Measurements from ENCODE around the gene AS3MT. TPM values are rescaled to one million over a fixed set of nuclear protein-coding genes. Genes with fewer than 3 reads are reported as not detected.
A peak's percentile ranks its signal among the peaks of the same experiment; 100 is the strongest.

The AS3MT gene
- total and polyA plus RNA-seq, 5 donors from 2014 or later, result 0.37 TPM; not detected in 4

DNA sequence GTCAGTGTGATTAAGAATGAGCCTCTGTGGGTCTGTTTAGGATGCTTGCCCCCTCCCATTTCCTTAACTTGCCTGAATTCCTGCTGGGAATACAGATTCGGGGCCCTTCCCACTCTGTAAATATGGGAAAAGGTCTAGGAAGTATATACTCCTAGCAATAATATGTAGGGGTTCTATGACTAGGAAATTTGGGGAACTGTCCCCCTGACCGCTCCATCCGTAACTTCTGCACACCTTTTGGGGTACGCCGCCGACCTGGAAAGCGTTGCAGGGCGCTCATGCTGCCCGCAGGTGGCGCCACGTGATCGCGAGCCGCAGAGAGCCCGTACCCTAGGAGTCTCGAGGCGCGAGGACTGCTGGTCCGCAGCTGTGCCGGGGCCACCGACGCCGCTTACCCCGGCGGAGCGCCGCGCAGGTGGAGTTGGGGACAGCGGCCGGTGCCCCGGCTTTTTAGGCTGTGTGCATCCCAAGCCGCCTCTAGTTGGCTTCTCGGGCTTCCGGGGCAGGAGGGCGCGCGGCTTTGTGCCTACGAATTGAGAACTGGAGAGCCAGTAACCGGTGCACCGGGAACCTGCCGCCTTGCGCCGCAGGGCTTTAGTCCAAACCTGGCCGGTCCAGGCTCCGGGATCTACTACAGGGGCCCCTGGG is 48.2 kb downstream of the AS3MT start:
- peak; percentile 75 to 85 (median 85) for DNase-seq
- Mint-ChIP-seq H3K4me1 (peaks cover 14 to 60% (median 36%) of the 10 kb centered on the region in 4 donors), H3K27ac (peak overlapping the region; percentile 79 to 96 (median 96)), H3K36me3 (no peaks in the 10 kb centered on the region), H3K4me3 (peak overlapping the region; percentile 93 to 97 (median 96)), H3K9me3 (no peaks in the 10 kb centered on the region), H3K27me3 (peaks cover 33% of the 10 kb centered on the region)
- Histone ChIP-seq H3K4me3 (ENCODE audit: low read depth, low read length) (peak overlapping the region; percentile 74), H3K9me3 (ENCODE audit: control insufficient read depth in 2 of 2, low read length in 2 of 2) (no peaks in the 10 kb centered on the region), H3K27me3 (ENCODE audit: control insufficient read depth, insufficient read depth, low read length) (peaks cover 3% of the 10 kb centered on the region), H3K36me3 (ENCODE audit: control insufficient read depth, insufficient read depth, low read length) (no peaks in the 10 kb centered on the region), H3K27ac (ENCODE audit: insufficient read depth, low read length, poor library complexity, severe bottlenecking) (peak overlapping the region; percentile 97), H3K4me1 (ENCODE audit: control insufficient read depth, insufficient read depth, low read length, poor library complexity, severe bottlenecking) (peaks cover 39% of the 10 kb centered on the region)
- ATAC-seq (ENCODE audit: low read depth in 2 of 2), result peak; percentile 39 to 44

DNA sequence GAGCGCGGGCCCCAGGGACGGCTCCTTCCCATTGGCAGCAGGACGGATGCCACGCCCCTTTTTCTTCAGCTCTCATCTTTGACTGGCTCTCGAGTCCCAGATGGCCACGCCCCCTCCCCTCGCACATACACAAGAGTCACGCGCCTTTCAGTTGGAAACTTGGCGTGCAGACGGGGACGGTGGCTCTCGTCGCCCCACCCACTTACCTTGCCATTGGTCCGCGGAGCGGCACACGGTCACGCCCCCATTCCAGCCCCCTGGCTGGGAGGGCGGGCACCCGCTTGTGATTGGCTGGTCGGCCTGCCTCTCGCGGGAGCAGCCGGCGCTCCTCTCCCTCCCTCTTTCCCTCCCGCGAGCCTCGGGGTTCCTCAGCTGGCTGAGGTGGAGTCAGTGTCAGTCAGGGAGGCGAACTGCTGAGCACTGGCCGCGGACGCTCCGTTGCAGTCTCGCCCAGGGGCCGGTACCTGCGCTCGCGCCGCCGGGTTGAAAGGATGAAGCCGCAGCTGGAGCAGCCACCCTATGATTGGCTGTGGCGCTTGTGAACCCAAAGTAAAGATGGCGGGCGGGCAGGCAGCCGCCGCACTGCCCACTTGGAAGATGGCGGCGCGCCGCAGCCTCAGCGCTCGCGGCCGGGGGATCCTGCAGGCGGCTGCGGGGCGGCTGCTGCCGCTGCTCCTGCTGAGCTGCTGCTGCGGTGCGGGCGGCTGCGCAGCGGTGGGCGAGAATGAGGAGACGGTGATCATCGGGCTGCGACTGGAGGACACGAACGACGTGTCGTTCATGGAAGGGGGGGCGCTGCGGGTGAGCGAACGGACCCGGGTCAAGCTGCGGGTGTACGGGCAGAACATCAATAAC is 48.9 kb downstream of the AS3MT start, which contains the start of gene CNNM2:
CNNM2 (plus strand) TSS at position 333 of the 855 bp plus-strand sequence; CDS start at position 520, 187 bp downstream.
- Histone ChIP-seq H3K27ac (ENCODE audit: insufficient read depth, low read length, poor library complexity, severe bottlenecking) (peak within 1 kb of the TSS; percentile 97), H3K4me3 (ENCODE audit: low read depth, low read length) (peak within 1 kb of the TSS; percentile 74), H3K4me1 (ENCODE audit: control insufficient read depth, insufficient read depth, low read length, poor library complexity, severe bottlenecking) (peaks cover 46% of the 10 kb centered on the region), H3K27me3 (ENCODE audit: control insufficient read depth, insufficient read depth, low read length) (peaks cover 3% of the 10 kb centered on the region), H3K36me3 (ENCODE audit: control insufficient read depth, insufficient read depth, low read length) (no peaks in the 10 kb centered on the region), H3K9me3 (ENCODE audit: control insufficient read depth in 2 of 2, low read length in 2 of 2) (no peaks in the 10 kb centered on the region)
- Mint-ChIP-seq H3K4me3 (peak within 1 kb of the TSS; percentile 93 to 97 (median 96)), H3K27ac (peak within 1 kb of the TSS; percentile 94 to 96 (median 96)), H3K9me3 (no peaks in the 10 kb centered on the region), H3K36me3 (no peaks in the 10 kb centered on the region), H3K4me1 (peaks cover 17 to 67% (median 42%) of the 10 kb centered on the region in 4 donors), H3K27me3 (peaks cover 27% of the 10 kb centered on the region)
- ATAC-seq (ENCODE audit: low read depth in 2 of 2), result peak; percentile 91 to 93
- DNase-seq, result peak; percentile 99 to 100 (median 100)

DNA sequence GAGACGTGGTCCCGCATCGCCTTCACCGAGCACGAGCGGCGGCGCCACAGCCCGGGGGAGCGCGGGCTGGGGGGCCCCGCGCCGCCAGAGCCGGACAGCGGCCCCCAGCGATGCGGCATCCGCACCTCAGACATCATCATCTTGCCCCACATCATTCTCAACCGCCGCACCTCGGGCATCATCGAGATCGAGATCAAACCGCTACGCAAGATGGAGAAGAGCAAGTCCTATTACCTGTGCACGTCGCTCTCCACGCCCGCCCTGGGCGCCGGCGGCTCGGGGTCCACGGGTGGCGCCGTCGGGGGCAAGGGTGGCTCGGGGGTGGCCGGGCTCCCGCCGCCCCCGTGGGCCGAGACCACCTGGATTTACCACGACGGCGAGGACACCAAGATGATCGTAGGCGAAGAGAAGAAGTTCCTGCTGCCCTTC is 49.6 kb downstream of the AS3MT start:
- peaks cover 23% of the 10 kb centered on the region for H3K27me3 Mint-ChIP-seq
- no peaks in the 10 kb centered on the region for H3K36me3 Mint-ChIP-seq
- no peaks in the 10 kb centered on the region for H3K9me3 Mint-ChIP-seq
- Histone ChIP-seq H3K9me3 (ENCODE audit: control insufficient read depth in 2 of 2, low read length in 2 of 2) (no peaks in the 10 kb centered on the region), H3K36me3 (ENCODE audit: control insufficient read depth, insufficient read depth, low read length) (no peaks in the 10 kb centered on the region), H3K27ac (ENCODE audit: insufficient read depth, low read length, poor library complexity, severe bottlenecking) (peak overlapping the region; percentile 97), H3K27me3 (ENCODE audit: control insufficient read depth, insufficient read depth, low read length) (no peaks in the 10 kb centered on the region), H3K4me1 (ENCODE audit: control insufficient read depth, insufficient read depth, low read length, poor library complexity, severe bottlenecking) (peaks cover 53% of the 10 kb centered on the region), H3K4me3 (ENCODE audit: low read depth, low read length) (peak overlapping the region; percentile 61)
- no peak for ATAC-seq (ENCODE audit: low read depth in 2 of 2)
- peak overlapping the region; percentile 93 to 97 (median 96) for H3K4me3 Mint-ChIP-seq
- H3K27ac Mint-ChIP-seq, result peak overlapping the region in 1 of 3 donors; percentile 96
- DNase-seq, result peak; percentile 19 to 54 (median 38)
- peaks cover 21 to 74% (median 49%) of the 10 kb centered on the region in 4 donors for H3K4me1 Mint-ChIP-seq

DNA sequence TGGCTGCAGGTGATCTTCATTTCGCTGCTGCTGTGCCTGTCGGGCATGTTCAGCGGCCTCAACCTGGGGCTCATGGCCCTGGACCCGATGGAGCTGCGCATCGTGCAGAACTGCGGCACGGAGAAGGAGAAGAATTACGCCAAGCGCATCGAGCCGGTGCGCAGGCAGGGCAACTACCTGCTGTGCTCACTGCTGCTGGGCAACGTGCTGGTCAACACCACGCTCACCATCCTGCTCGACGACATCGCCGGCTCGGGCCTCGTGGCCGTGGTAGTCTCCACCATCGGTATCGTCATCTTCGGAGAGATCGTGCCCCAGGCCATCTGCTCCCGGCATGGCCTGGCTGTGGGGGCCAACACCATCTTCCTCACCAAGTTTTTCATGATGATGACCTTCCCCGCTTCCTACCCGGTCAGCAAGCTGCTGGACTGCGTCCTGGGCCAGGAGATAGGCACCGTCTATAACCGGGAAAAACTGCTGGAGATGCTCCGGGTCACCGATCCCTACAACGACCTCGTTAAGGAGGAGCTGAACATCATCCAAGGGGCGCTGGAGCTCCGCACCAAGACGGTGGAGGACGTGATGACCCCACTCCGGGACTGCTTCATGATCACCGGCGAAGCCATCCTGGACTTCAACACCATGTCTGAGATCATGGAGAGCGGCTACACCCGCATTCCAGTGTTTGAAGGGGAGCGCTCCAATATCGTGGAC is 50.1 kb downstream of the AS3MT start:
- Histone ChIP-seq H3K9me3 (ENCODE audit: control insufficient read depth in 2 of 2, low read length in 2 of 2) (no peaks in the 10 kb centered on the region), H3K4me1 (ENCODE audit: control insufficient read depth, insufficient read depth, low read length, poor library complexity, severe bottlenecking) (peaks cover 53% of the 10 kb centered on the region), H3K27ac (ENCODE audit: insufficient read depth, low read length, poor library complexity, severe bottlenecking) (no peak overlapping the region), H3K36me3 (ENCODE audit: control insufficient read depth, insufficient read depth, low read length) (no peaks in the 10 kb centered on the region), H3K4me3 (ENCODE audit: low read depth, low read length) (peak overlapping the region; percentile 61), H3K27me3 (ENCODE audit: control insufficient read depth, insufficient read depth, low read length) (no peaks in the 10 kb centered on the region)
- DNase-seq, result peak in 2 of 3 donors; percentile 24 to 29
- Mint-ChIP-seq H3K9me3 (no peaks in the 10 kb centered on the region), H3K27me3 (peaks cover 20% of the 10 kb centered on the region), H3K4me3 (peak overlapping the region; percentile 92 to 97 (median 94)), H3K4me1 (peaks cover 21 to 78% (median 53%) of the 10 kb centered on the region in 4 donors), H3K36me3 (no peaks in the 10 kb centered on the region), H3K27ac (peak overlapping the region in 2 of 3 donors; percentile 26 to 60)
- ATAC-seq (ENCODE audit: low read depth in 2 of 2), result no peak

GRCh38 chr10:102919992-102920739 is 50.9 kb downstream of the AS3MT start:
- Histone ChIP-seq H3K27ac (ENCODE audit: insufficient read depth, low read length, poor library complexity, severe bottlenecking) (no peak overlapping the region), H3K4me1 (ENCODE audit: control insufficient read depth, insufficient read depth, low read length, poor library complexity, severe bottlenecking) (peaks cover 53% of the 10 kb centered on the region), H3K4me3 (ENCODE audit: low read depth, low read length) (peak overlapping the region; percentile 61), H3K9me3 (ENCODE audit: control insufficient read depth in 2 of 2, low read length in 2 of 2) (no peaks in the 10 kb centered on the region), H3K36me3 (ENCODE audit: control insufficient read depth, insufficient read depth, low read length) (no peaks in the 10 kb centered on the region), H3K27me3 (ENCODE audit: control insufficient read depth, insufficient read depth, low read length) (no peaks in the 10 kb centered on the region)
- Mint-ChIP-seq H3K4me1 (peaks cover 21 to 78% (median 53%) of the 10 kb centered on the region in 4 donors), H3K4me3 (peak overlapping the region; percentile 92 to 97 (median 94)), H3K27me3 (peaks cover 13% of the 10 kb centered on the region), H3K27ac (peak overlapping the region; percentile 11 to 61 (median 26)), H3K9me3 (no peaks in the 10 kb centered on the region), H3K36me3 (no peaks in the 10 kb centered on the region)
- ATAC-seq (ENCODE audit: low read depth in 2 of 2) (no peak), DNase-seq (no peak)

DNA sequence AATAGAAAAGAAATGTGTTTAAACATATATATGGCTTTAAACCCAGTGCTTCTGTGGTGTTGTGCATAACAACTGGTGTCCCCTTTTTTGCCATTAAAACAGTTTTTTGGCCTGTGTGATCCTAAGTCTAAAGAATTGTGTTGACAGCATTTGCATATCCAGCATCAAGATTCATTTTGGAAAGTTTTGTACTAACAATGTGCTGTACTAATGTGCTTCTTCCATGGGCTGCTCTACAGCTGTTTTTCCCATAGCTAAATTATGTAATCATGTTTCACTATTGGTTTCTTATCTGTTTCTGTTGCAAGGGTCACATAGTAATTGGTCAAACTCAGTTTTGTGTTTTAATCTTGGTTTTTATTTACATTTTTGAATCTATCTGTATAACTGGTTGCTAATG is 54.3 kb downstream of the AS3MT start:
- no peak for ATAC-seq (ENCODE audit: low read depth in 2 of 2)
- Mint-ChIP-seq H3K27ac (no peak overlapping the region), H3K4me1 (peaks cover 25 to 66% (median 55%) of the 10 kb centered on the region in 4 donors), H3K9me3 (no peaks in the 10 kb centered on the region), H3K27me3 (no peaks in the 10 kb centered on the region), H3K4me3 (peak overlapping the region in 3 of 4 donors; percentile 13 to 51 (median 34)), H3K36me3 (peaks cover 8% of the 10 kb centered on the region)
- Histone ChIP-seq H3K4me1 (ENCODE audit: control insufficient read depth, insufficient read depth, low read length, poor library complexity, severe bottlenecking) (peaks cover 47% of the 10 kb centered on the region), H3K36me3 (ENCODE audit: control insufficient read depth, insufficient read depth, low read length) (no peaks in the 10 kb centered on the region), H3K4me3 (ENCODE audit: low read depth, low read length) (no peak overlapping the region), H3K27me3 (ENCODE audit: control insufficient read depth, insufficient read depth, low read length) (no peaks in the 10 kb centered on the region), H3K27ac (ENCODE audit: insufficient read depth, low read length, poor library complexity, severe bottlenecking) (no peak overlapping the region), H3K9me3 (ENCODE audit: control insufficient read depth in 2 of 2, low read length in 2 of 2) (no peaks in the 10 kb centered on the region)
- no peak for DNase-seq

DNA sequence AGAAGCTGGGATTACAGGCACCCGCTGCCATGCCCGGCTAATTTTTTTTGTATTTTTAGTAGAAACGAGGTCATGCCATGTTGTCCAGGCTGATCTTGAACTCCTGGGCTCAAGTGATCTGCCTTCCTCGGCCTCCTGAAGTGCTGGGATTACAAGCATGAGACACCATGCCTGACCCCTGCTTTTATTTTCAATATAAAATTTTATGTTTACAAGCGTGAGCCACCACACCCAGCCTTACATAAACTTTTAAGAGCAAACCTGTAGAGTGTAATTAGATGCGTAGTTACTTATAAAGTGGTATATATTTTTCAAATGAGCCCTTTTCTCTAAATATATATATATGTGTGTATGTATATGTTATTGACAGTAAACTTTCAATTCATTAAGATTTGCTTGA is 57.6 kb downstream of the AS3MT start:
- DNase-seq, result no peak
- no peak overlapping the region for H3K4me3 Mint-ChIP-seq
- H3K27ac Mint-ChIP-seq, result no peak overlapping the region

More for the DNA sequence above, 57.6 kb downstream of the AS3MT start:
- H3K4me3 ChIP-seq (ENCODE audit: low read depth, low read length), result no peak overlapping the region
- peaks cover 24 to 38% (median 33%) of the 10 kb centered on the region in 4 donors for H3K4me1 Mint-ChIP-seq
- peaks cover 20% of the 10 kb centered on the region for H3K36me3 Mint-ChIP-seq
- H3K27ac ChIP-seq (ENCODE audit: insufficient read depth, low read length, poor library complexity, severe bottlenecking), result no peak overlapping the region
- no peaks in the 10 kb centered on the region for H3K36me3 ChIP-seq (ENCODE audit: control insufficient read depth, insufficient read depth, low read length)
- no peaks in the 10 kb centered on the region for H3K27me3 ChIP-seq (ENCODE audit: control insufficient read depth, insufficient read depth, low read length)
- no peaks in the 10 kb centered on the region for H3K27me3 Mint-ChIP-seq
- H3K9me3 Mint-ChIP-seq, result no peaks in the 10 kb centered on the region
- ATAC-seq (ENCODE audit: low read depth in 2 of 2), result no peak
- H3K9me3 ChIP-seq (ENCODE audit: control insufficient read depth in 2 of 2, low read length in 2 of 2), result no peaks in the 10 kb centered on the region
- H3K4me1 ChIP-seq (ENCODE audit: control insufficient read depth, insufficient read depth, low read length, poor library complexity, severe bottlenecking), result peaks cover 18% of the 10 kb centered on the region
